Measurements from ENCODE around the gene SLC37A3. TPM values are rescaled to one million over a fixed set of nuclear protein-coding genes. Genes with fewer than 3 reads are reported as not detected.

Gene SLC37A3
- total and polyA plus RNA-seq, 2 donors (not counting 3 experiments of a cell fraction or from before 2014, with no cell fraction given), result 32.7 to 59.7 TPM

DNA sequence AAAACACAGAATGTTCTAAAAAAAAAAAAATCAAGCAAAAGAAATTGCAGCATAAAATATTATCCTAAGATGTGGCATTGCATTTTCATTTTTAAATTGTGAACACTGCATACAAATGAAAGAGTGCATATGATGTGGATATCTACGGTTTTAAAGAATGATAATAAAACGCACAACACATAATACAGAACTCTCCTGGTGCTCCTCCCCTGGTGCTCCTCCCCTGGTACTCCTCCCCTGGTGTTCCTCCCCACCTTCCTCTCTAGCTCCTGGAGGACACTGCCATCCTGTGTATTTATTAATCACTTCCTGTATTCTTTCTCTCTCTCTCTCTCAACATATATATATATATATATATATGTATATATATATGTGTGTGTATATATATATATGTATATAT, 100.1 kb downstream of the SLC37A3 start:
- Histone ChIP-seq H3K4me3 (replicated peaks in 1 of 3; ENCODE audit: insufficient read depth in 1 of 3, low read depth in 1 of 3, low read length in 3 of 3) (no peak overlapping the region), H3K36me3 (ENCODE audit: control insufficient read depth in 2 of 2, extremely low read depth in 1 of 2, insufficient read depth in 2 of 2, low read length in 2 of 2) (no peaks in the 10 kb centered on the region), H2AFZ (ENCODE audit: low read depth, low read length) (no peak overlapping the region), H4K20me1 (replicated peaks; ENCODE audit: control insufficient read depth, extremely low read depth, insufficient read depth, low read length) (no peaks in the 10 kb centered on the region), H3K4me2 (ENCODE audit: insufficient read depth, low read length) (no peak overlapping the region), H3K4me1 (ENCODE audit: control insufficient read depth, extremely low read depth, insufficient read depth, low read length) (no peaks in the 10 kb centered on the region), H3K9ac (replicated peaks; ENCODE audit: extremely low read depth, insufficient read depth, low read length) (no peak overlapping the region), H3K27me3 (ENCODE audit: control insufficient read depth in 2 of 2, insufficient read depth in 2 of 2, low read length in 2 of 2) (no peaks in the 10 kb centered on the region), H3K9me1 (replicated peaks; ENCODE audit: control insufficient read depth, extremely low read depth, insufficient read depth, low read length) (no peaks in the 10 kb centered on the region), H3K79me2 (ENCODE audit: control insufficient read depth, insufficient read depth, low read length) (no peaks in the 10 kb centered on the region), H3K9me3 (replicated peaks; ENCODE audit: control insufficient read depth, insufficient read depth, low read length) (no peaks in the 10 kb centered on the region), H3K27ac (ENCODE audit: insufficient read depth, low read depth, low read length) (no peak overlapping the region)
- no TSS peak for BruUV-seq (replicated peaks)
- intact Hi-C loops (cut with micrococcal nuclease) (no loop called here), dilution Hi-C loops (cut with MboI; ENCODE audit: extremely low pct_ligation_motif_present, low sequenced_read_pairs) (no loop called here)
- TF ChIP-seq EZH2 (IDR thresholded peaks at IDR 0.05; ENCODE audit: borderline replicate concordance, low read depth, low read length, severe bottlenecking) (no peak), FOS (IDR thresholded peaks at IDR 0.05; ENCODE audit: borderline replicate concordance, insufficient read depth, low read length) (no peak), JUN (IDR thresholded peaks at IDR 0.05; ENCODE audit: borderline replicate concordance, insufficient read depth, insufficient read length, low read depth) (no peak)
- TF ChIP-seq, protein P1, sequence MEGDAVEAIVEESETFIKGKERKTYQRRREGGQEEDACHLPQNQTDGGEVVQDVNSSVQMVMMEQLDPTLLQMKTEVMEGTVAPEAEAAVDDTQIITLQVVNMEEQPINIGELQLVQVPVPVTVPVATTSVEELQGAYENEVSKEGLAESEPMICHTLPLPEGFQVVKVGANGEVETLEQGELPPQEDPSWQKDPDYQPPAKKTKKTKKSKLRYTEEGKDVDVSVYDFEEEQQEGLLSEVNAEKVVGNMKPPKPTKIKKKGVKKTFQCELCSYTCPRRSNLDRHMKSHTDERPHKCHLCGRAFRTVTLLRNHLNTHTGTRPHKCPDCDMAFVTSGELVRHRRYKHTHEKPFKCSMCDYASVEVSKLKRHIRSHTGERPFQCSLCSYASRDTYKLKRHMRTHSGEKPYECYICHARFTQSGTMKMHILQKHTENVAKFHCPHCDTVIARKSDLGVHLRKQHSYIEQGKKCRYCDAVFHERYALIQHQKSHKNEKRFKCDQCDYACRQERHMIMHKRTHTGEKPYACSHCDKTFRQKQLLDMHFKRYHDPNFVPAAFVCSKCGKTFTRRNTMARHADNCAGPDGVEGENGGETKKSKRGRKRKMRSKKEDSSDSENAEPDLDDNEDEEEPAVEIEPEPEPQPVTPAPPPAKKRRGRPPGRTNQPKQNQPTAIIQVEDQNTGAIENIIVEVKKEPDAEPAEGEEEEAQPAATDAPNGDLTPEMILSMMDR (IDR thresholded peaks at IDR 0.05; ENCODE audit: extremely low read depth in 1 of 2, insufficient read depth in 1 of 2, low read depth in 1 of 2, low read length in 2 of 2), result no peak
- CTCF ChIA-PET, result no interaction called here
- FAIRE-seq (no peak), DNase-seq (ENCODE audit: low read depth, low spot score) (no peak)
- POLR2A ChIA-PET, result no interaction called here

DNA sequence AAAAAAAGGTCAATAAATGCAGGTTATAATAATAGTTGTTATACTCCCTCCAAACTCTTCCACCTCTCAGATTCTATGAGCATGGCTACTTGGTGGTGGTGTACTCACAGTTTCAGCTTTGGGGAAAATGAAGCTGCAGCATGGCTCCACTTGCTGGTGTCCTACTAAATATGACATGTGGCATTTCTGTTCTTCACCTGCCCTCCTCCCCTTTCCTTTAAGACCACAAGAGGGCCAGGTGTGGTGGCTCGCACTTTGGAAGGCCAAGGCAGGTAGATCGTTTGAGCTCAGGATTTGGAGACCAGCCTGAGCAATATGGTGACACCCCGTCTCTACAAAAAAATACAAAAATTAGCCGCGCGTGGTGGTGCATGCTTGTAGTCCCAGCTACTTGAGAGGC, 101.1 kb downstream of the SLC37A3 start:
- FAIRE-seq (no peak), DNase-seq (ENCODE audit: low read depth, low spot score) (no peak)
- no peaks in the 10 kb centered on the region for H3K36me3 ChIP-seq (ENCODE audit: control insufficient read depth in 2 of 2, extremely low read depth in 1 of 2, insufficient read depth in 2 of 2, low read length in 2 of 2)
- no peaks in the 10 kb centered on the region for H3K27me3 ChIP-seq (ENCODE audit: control insufficient read depth in 2 of 2, insufficient read depth in 2 of 2, low read length in 2 of 2)
- H3K9ac ChIP-seq (replicated peaks; ENCODE audit: extremely low read depth, insufficient read depth, low read length), result no peak overlapping the region
- ChIA-PET POLR2A (no interaction called here), CTCF (no interaction called here)
- H3K4me1 ChIP-seq (ENCODE audit: control insufficient read depth, extremely low read depth, insufficient read depth, low read length), result no peaks in the 10 kb centered on the region
- H3K79me2 ChIP-seq (ENCODE audit: control insufficient read depth, insufficient read depth, low read length), result no peaks in the 10 kb centered on the region
- no peaks in the 10 kb centered on the region for H4K20me1 ChIP-seq (replicated peaks; ENCODE audit: control insufficient read depth, extremely low read depth, insufficient read depth, low read length)
- no peak overlapping the region for H3K27ac ChIP-seq (ENCODE audit: insufficient read depth, low read depth, low read length)
- H2AFZ ChIP-seq (ENCODE audit: low read depth, low read length), result no peak overlapping the region
- intact Hi-C loops (cut with micrococcal nuclease), result no loop called here
- dilution Hi-C loops (cut with MboI; ENCODE audit: extremely low pct_ligation_motif_present, low sequenced_read_pairs), result no loop called here
- H3K4me2 ChIP-seq (ENCODE audit: insufficient read depth, low read length), result no peak overlapping the region
- no TSS peak for BruUV-seq (replicated peaks)
- no peak overlapping the region for H3K4me3 ChIP-seq (replicated peaks in 1 of 3; ENCODE audit: insufficient read depth in 1 of 3, low read depth in 1 of 3, low read length in 3 of 3)
- H3K9me1 ChIP-seq (replicated peaks; ENCODE audit: control insufficient read depth, extremely low read depth, insufficient read depth, low read length), result no peaks in the 10 kb centered on the region
- H3K9me3 ChIP-seq (replicated peaks; ENCODE audit: control insufficient read depth, insufficient read depth, low read length), result no peaks in the 10 kb centered on the region
- TF ChIP-seq MYC (IDR thresholded peaks at IDR 0.05; ENCODE audit: low read depth, low read length) (no peak), POLR2A (IDR thresholded peaks at IDR 0.05; ENCODE audit: low read depth, low read length) (no peak), FOS (IDR thresholded peaks at IDR 0.05; ENCODE audit: borderline replicate concordance, insufficient read depth, low read length) (no peak), POLR2AphosphoS5 (IDR thresholded peaks at IDR 0.05; ENCODE audit: insufficient read depth, low read depth, low read length) (no peak)
- TF ChIP-seq, protein P2, sequence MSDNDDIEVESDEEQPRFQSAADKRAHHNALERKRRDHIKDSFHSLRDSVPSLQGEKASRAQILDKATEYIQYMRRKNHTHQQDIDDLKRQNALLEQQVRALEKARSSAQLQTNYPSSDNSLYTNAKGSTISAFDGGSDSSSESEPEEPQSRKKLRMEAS (IDR thresholded peaks at IDR 0.05; ENCODE audit: insufficient read depth, insufficient read length), result no peak
- TF ChIP-seq, protein P1 (IDR thresholded peaks at IDR 0.05; ENCODE audit: extremely low read depth in 1 of 2, insufficient read depth in 1 of 2, low read depth in 1 of 2, low read length in 2 of 2), result no peak
